Measurements from ENCODE around the gene STK36.

STK36 gene

DNA sequence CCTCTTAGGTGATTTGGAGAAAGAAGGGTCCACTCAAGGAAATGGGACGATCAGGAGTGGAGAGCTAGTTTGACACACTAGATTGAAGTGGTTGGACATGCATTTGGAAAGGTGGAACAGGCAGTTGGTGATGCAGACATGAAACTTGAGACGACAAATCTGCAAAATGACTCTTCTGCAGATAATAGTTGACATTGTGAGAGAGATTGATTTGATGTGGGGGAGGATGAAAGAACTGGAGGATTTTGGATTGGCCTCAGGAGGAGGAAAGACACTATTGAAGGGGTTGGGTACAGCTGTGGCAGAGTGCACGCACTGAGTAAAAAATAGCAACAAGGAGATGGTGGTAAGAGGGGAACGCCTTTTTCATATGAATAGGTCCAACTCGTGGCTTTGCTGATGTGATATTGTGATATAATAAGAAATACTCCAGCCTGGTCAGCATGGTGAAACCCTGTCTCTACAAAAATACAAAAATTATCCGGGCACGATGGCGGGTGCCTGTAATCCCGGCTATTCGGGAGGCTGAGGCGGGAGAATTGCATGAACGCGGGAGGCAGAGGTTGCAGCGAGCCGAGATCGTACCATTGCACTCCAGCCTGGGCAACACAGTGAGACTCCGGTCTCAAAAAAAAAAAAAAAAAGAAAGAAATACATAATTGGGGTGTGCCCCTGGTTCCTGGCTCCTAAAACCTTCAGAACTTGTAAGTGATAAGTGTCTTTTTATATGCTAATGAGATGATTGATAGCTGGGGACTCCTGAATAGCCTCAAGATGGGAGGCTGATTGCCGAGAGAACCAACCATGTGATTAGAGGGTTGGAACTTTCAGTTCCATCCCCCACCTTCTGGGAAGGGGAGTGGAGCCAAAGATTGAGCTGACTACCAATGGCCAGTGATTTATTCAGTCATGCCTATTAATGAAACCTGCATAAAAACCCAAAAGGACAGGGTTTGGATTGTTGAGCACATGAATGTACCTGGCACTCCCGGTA lies 48.5 kb downstream of the STK36 start:
- no peak for DNase-seq

DNA sequence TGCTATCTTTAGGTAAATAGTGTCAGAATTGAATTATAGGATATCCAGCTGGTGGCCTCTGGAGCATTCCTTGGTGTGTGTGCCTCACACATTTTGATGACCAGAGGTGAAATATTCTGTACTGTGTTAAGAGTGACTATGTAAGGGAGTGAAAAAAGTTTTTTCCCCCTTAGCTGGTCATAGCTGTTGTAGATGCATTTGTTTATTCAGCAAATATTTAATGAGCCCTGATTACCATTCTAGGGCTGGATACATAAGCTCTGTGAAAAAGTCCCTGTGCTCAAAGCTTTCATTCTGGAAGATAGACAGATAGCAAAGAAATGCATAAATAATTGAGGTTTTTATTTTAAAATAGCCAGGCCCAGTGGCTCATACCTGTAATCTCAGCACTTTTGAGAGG lies 49.6 kb downstream of the STK36 start:
- DNase-seq: no peak

DNA sequence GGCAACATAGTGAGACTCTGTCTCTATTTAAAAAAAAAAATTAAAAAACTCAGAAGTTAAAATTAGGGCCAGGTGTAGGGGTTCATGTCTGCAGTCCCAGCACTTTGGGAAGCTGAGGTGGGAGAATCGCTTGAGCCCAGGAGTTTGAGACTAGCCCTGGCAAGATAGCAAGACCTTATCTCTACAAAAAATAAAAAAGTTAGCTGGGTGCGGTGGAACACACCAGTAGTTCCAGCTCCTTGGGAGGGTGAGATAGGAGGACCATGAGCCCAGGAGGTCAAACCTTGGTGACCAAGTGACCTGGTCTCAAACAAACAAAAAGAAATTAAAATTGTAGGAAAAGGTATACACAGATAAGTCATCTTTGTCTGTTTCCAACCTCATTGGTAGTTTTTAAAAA lies 50.0 kb downstream of the STK36 start:
- DNase-seq: no peak

DNA sequence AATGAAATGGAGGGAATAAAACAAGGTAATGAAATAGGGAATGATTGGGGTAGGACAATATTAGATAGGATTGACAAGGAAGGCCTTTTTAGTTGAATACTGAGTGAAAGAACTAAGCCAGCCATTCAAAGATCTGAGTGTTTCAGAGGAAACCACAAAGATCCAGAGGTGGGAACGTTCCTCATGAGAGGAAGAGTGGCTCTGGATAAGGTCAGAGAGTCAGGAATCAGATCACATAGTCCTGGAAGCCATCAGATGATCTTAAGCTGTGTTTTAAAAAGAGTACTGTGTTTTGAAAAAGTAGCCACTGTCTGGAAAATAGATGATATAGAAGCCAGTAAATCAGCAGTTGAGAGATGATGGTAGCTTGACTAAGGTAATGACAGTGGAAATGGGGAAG lies 50.5 kb downstream of the STK36 start:
- no peak for DNase-seq

DNA sequence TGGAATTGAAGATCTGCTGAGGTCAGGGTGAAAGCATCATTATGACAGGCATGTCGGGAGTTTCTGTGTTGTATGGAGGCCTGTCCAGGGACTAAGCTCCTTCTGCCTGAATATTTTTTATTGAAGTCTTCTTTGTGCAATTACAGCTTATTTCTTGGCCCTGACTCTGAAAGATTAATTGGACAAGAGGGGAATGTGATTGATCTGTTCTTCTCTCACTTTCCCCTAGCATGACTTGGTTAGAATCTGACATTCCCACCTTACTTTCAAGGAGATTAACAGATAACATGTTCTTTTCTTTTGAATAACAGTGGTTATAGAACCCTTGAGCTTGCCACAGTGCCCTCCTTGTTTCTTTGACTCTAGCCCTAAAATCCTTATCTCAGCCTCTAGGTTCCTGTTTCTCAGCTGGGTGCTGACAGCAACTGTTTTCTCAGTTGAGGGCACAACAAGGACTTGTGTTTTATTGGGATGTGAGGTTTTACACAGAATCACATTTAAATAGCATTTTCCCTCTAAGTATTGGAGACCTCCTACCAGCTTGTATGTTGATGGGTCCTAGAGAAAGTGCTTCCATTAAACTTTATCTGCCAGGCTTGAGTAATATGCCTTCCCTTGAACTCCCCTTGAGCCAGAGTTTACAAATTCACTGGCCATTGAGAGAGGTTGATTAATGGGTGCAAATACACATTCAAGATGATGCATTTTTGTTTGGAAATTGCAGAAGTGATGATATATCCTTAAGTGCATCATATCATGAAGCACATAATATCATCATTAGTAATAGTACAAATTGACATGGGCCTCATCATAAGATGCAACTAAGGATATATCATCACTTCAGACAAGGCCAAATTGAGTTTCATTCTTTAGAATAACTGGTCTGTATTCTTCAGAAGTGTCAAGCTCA lies 51.2 kb downstream of the STK36 start:
- DNase-seq: no peak

DNA sequence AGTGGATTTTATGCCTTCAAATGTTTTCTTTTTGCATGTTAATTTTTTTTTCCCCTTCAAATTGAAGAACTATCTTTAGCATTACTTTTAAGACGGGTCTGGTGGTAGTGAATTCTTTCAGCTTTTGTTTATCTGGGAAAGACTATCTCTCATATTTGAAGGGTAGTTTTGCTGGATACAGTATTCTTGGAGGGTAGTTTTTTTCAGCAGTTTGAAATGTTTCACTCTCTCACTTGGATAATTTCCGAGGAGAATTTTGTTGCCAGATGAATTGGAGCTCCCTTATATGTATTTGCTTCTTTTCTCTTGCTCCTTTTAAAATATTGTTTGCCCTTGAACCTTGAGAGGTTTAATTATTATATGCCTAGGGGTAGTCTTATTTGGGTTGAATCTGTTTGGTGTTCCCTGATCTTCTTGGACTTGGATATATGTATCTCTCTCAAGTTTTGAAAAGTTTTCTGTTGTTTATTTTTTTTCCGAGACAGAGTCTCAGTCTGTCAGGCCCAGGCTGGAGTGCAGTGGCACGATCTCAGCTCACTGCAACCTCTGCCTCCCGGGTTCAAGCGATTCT lies 54.2 kb downstream of the STK36 start:
- no peak for DNase-seq

DNA sequence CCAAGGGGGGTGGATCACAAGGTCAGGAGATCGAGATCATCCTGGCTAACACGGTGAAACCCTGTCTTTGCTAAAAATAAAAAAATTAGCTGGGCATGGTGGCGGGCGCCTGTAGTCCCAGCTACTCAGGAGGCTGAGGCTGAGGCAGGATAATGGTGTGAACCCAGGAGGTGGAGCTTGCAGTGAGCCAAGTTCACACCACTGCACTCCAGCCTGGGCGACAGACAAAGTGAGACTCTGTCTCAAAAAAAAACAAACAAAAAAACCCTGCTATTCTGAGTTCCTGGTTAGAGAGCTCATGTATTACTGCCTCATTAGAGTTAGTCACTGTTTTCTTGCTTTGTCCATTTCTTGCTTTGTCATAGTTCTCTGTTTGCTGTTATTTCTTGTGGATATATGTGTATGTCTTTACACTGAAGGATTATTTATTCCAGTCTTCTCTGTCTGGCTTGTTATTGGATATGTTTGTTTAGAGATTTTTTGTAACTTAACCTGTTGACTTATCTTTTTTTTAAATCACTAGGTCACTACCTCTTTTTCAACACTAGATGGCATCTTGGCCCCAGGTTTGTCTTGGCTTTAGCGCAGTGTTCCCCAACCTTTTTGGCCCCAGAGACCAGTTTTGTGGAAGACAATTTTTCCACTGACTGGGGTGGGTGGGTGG lies 55.7 kb downstream of the STK36 start:
- DNase-seq: no peak

DNA sequence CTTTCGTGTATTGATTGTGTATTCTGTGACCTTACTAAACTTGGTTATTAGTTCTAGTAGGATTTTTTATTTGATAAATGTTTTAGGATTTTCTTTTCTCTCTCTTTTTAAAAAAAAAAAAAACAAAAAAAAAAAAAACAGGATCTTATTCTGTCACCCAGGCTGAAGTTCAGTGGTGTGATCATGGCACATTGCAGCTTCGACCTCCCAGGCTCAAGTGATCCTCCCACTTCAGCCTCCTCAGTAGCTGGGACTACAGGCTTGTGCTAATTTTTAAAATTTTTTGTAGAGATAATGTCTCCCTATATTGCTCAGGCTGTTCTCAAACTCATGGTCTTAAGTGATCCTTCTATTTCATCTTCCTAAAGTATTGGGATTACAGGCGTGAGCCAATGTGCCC lies 57.8 kb downstream of the STK36 start:
- no peak for DNase-seq

DNA sequence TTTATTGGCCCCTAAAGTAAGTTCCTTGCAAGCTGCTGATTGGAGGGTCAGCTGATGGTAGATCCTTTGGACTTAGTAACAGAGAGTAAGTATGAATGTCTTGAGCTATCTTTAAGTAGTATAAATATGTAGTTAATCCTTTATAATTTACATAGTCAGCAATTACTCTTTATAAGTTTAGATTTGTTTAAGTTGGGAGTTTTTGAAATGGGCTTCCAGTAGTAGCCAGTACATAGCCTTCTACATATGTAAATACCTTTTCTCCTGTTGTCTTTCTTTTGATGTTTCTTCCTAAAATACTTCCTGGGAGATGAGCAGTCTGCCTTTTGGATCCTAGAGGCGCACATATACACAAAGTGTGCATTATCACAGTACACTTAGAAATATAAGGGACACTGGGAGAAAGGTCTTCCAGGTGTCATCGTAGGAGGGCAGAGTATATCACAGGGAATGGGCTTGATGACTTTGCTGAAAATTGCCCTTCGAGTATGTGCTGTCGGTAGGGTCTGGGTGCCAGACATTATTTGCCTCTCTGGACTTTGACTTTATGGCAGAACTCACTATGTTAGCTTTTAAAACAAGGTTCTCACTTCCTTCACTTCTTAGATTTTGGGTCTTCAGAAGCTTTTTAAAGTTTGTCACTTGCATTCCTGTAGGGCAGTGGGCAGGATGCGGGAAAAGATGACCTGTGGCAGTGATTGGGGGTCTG lies 60.3 kb downstream of the STK36 start:
- no peak for DNase-seq

DNA sequence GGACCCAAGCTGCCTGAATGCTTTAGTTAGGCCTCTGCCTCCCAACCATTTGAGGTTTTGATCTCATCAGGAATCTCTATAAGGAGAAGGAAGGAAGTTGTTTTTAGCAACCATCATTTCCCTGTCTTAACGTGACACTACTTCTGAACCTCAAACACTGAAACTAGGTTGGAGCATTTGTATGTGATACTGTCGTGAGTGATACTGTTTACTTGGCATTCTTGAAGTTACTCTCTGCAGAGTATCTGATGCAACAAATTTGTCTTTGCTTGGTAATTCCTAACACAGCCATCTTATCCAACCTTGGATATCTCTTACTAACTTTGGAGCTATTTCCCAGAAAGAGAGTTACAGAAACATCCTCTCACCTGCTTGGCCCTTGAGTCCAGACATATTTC lies 60.9 kb downstream of the STK36 start:
- DNase-seq: no peak

DNA sequence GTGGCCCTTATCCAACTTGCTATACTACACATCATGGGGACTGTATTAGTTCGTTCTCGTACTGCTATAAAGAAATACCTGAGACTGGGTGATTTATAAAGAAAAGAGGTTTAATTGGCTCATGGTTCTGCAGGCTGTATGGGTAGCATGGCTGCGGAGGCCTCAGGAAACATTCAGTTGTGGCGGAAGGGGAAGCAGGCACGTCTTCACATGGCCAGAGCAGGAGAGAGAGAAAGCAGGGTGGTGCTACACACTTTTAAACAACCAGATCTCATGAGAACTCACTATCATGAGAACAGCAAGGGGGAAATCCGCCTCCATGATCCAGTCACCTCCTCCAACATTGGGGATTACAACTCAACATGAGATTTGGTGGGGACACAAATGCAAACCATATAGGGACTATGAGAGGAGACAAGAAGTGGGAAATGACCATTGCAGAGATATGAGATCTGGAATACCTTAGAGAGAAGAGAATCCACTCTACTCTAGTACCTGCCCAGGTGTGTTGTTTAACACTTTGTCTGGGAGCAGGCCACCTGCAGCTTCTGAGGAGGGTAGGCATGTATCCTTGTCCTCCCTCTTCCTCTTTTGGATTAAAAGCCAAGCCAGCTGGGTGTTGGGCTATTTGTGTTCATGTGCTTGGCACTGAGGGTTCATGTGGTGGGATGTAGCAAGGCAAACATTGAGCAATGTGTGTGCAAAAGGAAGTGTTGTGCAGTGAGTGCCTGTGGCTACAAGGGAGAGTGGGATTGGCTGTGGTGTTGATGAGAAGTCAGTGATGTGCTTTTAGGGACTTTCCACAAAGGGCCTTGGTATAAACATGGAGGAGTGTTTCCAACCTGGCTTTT lies 61.5 kb downstream of the STK36 start:
- DNase-seq: peak; percentile 76

DNA sequence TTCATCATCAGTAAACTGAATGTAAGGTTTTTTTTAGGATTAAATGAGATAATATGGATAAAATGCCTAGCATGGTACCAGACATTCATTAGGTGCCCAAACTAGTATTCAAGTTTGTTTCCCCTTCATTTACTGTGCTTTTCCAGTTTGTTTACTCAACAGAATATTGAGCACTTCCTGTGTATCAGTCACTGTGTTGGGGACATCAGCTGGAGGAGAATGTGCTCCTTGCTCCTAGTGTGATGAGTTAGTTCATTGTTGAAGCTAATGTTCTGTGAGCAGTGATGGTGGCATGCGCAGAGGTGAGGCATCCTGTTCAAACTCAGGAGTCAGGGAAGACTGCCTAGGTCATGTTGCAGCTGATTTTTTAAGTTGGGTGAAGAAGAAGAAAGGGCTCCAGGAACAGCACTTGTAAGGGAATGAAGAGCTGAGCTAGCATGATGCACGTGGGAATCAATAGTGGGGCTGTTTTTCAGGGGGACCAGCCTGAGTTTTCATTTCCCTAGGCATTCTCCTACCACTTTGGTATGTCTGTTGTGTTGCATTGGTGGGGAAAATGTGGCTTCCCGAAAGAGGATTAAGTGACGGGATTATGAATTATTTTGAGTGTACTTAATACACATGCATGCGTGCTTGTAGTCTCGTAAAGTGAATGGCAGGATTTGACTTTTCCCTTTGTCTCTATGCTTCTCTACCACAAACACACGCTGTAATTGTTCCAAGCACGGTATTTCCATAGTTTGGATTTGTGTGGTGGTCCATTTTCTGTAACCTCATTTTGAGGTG lies 62.5 kb downstream of the STK36 start:
- no peak for DNase-seq

DNA sequence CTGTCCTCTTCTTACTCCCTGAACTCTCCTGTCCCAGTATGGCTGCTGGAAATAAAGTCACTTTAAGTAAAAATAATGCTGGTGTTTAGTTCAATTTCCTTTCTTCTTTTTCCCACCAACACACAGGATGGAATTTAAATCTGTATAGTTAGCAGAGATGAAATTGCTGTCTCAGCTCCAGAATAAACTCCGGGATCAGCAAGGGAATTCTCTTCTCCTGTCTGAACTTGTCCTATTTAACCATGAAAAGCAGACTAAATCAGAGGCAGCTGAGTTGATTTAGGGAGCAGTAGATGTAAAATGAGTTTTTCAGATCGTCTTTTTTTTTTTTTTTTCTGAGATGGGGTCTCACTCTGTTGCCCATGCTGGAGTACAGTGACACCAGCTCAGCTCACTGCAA lies 64.6 kb downstream of the STK36 start:
- DNase-seq: no peak

DNA sequence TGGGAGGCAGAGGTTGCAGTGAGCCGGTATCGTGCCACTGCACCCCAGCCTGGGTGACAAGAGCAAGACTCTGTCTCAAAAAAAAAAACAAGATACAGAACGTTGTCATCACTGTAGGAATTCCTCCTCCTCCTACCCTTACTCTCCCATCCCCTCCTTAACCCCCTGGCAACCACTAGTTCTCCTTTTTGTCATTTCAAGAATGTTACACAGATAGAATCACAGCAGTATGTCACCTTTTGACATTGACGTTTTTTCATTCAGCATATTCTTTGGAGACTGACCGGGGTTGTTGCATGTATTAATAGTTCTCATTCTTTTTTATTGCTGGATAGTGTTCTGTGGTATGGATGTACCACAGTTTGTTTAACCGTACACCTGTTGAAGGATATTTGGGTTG lies 71.2 kb downstream of the STK36 start:
- DNase-seq: no peak

DNA sequence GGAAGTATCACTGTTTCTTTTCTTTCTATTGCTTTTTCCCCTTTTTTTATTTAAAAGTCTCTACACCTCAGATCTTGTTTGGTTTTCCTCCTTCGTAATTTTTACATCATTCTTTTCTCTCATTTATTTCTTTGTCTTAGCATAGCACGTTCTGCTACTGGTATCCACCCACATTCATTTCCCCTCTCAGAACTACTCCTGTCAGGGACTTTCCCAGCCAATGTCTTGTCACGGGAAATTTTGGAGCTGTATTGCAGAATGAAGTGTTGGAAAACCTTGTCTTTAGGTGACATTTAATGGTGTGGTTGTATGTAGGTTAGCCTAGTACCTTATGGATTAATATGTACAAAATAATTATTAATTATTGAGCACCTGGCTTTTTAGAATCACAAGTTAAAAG lies 72.7 kb downstream of the STK36 start:
- no peak for DNase-seq

DNA sequence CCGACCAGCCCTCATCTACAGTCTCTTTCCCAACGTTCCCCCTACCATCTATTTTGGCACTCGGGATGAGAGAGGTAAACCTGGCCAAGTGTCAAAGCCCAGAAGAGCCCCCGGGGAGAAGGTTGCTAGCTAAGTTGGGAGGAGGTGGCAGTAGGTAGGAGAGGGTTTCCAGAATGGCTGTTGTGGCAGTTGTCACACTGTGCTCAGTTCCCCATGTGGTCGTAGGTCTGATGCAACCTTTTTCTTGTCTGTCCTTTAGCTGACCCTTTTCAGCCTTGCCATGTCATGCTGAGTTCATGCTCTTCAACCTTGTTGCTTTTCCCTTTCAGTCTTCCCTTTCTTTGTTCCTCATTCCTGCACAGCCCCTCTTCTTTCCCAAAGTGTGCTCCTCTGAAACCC lies 73.3 kb downstream of the STK36 start:
- no peak for DNase-seq

DNA sequence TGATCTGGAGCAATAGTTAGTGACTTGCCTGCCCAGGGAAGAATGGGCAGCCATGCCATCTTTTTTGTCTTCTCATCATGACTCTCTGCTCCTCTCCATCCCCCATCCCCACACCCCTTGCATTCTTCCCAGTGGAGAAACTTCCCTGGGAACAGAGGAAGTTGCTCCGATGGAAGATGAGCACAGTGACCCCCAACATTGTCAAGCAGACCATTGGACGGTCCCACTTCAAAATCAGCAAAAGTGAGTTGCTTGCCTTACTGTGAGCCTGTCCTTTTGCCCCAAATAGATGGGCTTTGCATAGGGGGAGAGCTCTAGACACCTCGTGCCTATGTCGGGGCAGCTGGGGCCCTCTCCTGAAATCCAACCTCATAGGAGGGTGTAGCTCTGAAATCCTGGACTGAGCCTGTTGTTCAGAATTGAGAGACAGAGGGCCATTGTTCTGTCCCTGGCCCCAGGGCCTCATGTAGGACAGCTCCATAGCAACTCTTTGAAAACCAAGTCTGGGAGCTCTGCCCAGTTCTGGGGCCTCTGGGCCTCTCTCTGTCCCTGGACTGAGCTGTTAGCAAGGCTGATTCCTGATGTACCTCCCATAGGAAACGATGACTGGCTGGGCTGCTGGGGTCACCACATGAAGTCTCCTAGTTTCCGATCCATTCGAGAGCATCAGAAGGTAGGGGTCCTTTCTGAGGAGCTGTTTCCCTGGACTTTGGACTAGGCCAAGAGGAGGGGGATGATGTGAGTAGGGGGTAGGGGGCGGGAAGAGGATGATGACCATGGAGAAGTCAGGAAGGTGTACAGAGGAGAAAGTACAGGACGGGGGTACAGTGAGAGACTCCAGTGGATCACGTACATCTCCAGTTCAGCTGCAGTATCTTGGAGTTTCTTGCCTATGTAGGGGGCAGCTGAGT lies 73.9 kb downstream of the STK36 start:
- DNase-seq: no peak

DNA sequence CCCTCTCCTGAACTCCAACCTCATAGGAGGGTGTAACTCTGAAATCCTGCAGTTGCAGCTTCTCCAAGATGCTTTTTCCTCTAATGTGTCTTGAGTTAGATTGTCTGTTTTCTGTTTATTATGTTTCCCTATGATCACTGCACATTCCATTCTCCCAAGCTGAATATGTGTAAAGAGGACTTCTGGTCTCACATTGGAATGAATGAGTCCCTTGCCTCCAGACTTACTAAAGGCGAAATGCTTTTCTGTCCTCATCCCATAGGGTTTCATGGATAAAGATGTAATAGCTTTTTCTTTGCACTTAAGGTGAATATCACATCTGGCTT lies 74.5 kb downstream of the STK36 start:
- no peak for DNase-seq

DNA sequence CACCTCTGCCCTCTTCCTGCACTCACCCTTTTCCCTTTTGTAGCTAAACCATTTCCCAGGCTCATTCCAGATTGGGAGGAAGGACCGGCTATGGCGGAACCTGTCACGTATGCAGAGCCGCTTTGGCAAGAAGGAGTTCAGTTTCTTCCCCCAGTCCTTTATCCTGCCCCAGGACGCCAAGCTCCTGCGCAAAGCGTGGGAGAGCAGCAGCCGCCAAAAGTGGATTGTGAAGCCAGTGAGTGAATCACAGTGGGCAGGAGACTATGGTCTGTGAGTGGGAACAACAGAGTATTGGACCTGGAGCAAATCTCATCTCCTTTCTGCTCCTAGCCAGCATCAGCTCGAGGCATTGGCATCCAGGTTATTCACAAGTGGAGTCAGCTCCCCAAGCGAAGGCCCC lies 75.1 kb downstream of the STK36 start:
- DNase-seq: no peak

All from NCI-H226 (cell line).